ENCODE data around the gene CSF1.

GRCh38 chr1:109963864-109964263 lies 53.2 kb downstream of the CSF1 start:
- TF ChIP-seq CTCF (IDR thresholded peaks at IDR 0.05) (no peak), MAX (IDR thresholded peaks at IDR 0.05; ENCODE audit: low read depth) (no peak), MXI1 (IDR thresholded peaks at IDR 0.05; ENCODE audit: low read depth, low read length) (no peak), YY1 (IDR thresholded peaks at IDR 0.05; ENCODE audit: low read depth) (no peak), JUND (IDR thresholded peaks at IDR 0.05) (no peak), SIN3A (IDR thresholded peaks at IDR 0.05; ENCODE audit: borderline replicate concordance, low read depth, low read length) (no peak), FOXJ3 (CRISPR knock-in tag; IDR thresholded peaks at IDR 0.05) (no peak), FOSL2 (IDR thresholded peaks at IDR 0.05; ENCODE audit: borderline replicate concordance, low read depth) (no peak), TAF1 (IDR thresholded peaks at IDR 0.05; ENCODE audit: borderline replicate concordance, low read depth, low read length) (no peak)

All from SK-N-SH (cell line).